SU-DHL-6 (cell line): Measurements from ENCODE around the gene TRIM2.

Experiments used
- H2AFZ ChIP-seq: fragments of 200-600 bp; sonication (generic); 2 replicates; pipeline ENCODE4 v1.6.1; 2014; ENCODE audit warnings: low read depth, mild to moderate bottlenecking, moderate library complexity, mixed read lengths, antibody characterized with exemption, low read length; ENCODE audit not compliant: severe bottlenecking
- H3F3A ChIP-seq: fragments of 200-600 bp; shearing (Covaris generic); 2 replicates; pipeline ENCODE4 v1.6.0; 2016; ENCODE audit warnings: antibody characterized with exemption, mild to moderate bottlenecking; ENCODE audit not compliant: insufficient read depth
- H3K27ac ChIP-seq: fragments of 200-600 bp; sonication (generic); 2 replicates; pipeline ENCODE4 v1.5.1; 2016; ENCODE audit warnings: low read depth, mild to moderate bottlenecking, low read length, moderate library complexity, mixed read lengths
- H3K27me3 ChIP-seq: fragments of 200-600 bp; sonication (generic), shearing (Covaris generic); 2 replicates; pipeline ENCODE4 v1.6.0; 2014; ENCODE audit warnings: mild to moderate bottlenecking, low read length
- H3K36me3 ChIP-seq: fragments of 200-600 bp; sonication (generic); 2 replicates; pipeline ENCODE4 v1.6.1; 2014; ENCODE audit warnings: mild to moderate bottlenecking, low read length, mixed read lengths
- H3K4me2 ChIP-seq: fragments of 300-600, 200-600 bp; shearing (Covaris generic), sonication (generic); 2 replicates; pipeline ENCODE4 v1.6.0; 2014; ENCODE audit warnings: low read length, low read depth, mild to moderate bottlenecking; ENCODE audit not compliant: poor library complexity, severe bottlenecking
- H3K4me3 ChIP-seq: fragments of 200-600 bp; sonication (generic); 2 replicates; pipeline ENCODE4 v1.5.1; 2014; ENCODE audit warnings: antibody characterized with exemption, low read length, mild to moderate bottlenecking, mixed read lengths; ENCODE audit not compliant: insufficient read depth, poor library complexity, severe bottlenecking
- H3K79me2 ChIP-seq: fragments of 200-600 bp; sonication (generic); 2 replicates; pipeline ENCODE4 v1.6.1; 2014; ENCODE audit warnings: mild to moderate bottlenecking, low read length, moderate library complexity; ENCODE audit not compliant: insufficient read depth
- H3K9ac ChIP-seq: fragments of 200-600 bp; sonication (generic); 2 replicates; pipeline ENCODE4 v1.7.0; 2014; ENCODE audit warnings: mild to moderate bottlenecking, low read length
- H3K9me2 ChIP-seq: fragments of 200-600 bp; sonication (generic); replicated peaks from 2 replicates; pipeline ENCODE4 v1.6.1; 2014; ENCODE audit warnings: low read length; ENCODE audit not compliant: insufficient read depth
- H3K9me3 ChIP-seq: fragments of 200-600 bp; sonication (generic); 2 replicates; pipeline ENCODE4 v1.6.1; 2014; ENCODE audit warnings: low read length, mixed read lengths; ENCODE audit not compliant: insufficient read depth
- H4K20me1 ChIP-seq: fragments of 200-600 bp; sonication (generic); 2 replicates; pipeline ENCODE4 v1.6.1; 2014; ENCODE audit warnings: low read depth, mild to moderate bottlenecking, antibody characterized with exemption, low read length, moderate library complexity, mixed read lengths
- CTCF ChIP-seq: fragments of 200-600 bp; sonication (generic); IDR thresholded peaks from one replicate; pipeline ENCODE4 v1.5.1; 2017; ENCODE audit warnings: antibody characterized with exemption, mild to moderate bottlenecking, low read length, moderate library complexity; ENCODE audit not compliant: insufficient read depth, poor library complexity, severe bottlenecking
- EZH2phosphoT487 ChIP-seq: fragments of 200-600 bp; sonication (generic), shearing (Covaris generic); conservative IDR thresholded peaks from 2 replicates; pipeline ENCODE4 v1.6.1; 2018; ENCODE audit warnings: mild to moderate bottlenecking, antibody characterized with exemption, low read length, moderate library complexity, mixed read lengths

Gene TRIM2

GRCh38 chr4:153224474-153224873 lies 20.2 kb downstream of the TRIM2 start:
- no peaks in the 10 kb centered on the region for H3K9me2 ChIP-seq
- no peak overlapping the region for H2AFZ ChIP-seq
- no peak for TF ChIP-seq CTCF
- TF ChIP-seq EZH2phosphoT487: no peak
- H3K9ac ChIP-seq: no peak overlapping the region
- no peak overlapping the region for H3K4me3 ChIP-seq
- H3K27ac ChIP-seq: no peak overlapping the region
- H3K27me3 ChIP-seq: no peaks in the 10 kb centered on the region
- no peaks in the 10 kb centered on the region for H3K79me2 ChIP-seq
- no peak overlapping the region for H3K4me2 ChIP-seq
- H4K20me1 ChIP-seq: no peaks in the 10 kb centered on the region
- H3K9me3 ChIP-seq: 0 out of 2 replicates have a peak, but pooled peaks cover 4% of the 10 kb centered on the region
- H3F3A ChIP-seq: no peaks in the 10 kb centered on the region
- no peaks in the 10 kb centered on the region for H3K36me3 ChIP-seq

DNA sequence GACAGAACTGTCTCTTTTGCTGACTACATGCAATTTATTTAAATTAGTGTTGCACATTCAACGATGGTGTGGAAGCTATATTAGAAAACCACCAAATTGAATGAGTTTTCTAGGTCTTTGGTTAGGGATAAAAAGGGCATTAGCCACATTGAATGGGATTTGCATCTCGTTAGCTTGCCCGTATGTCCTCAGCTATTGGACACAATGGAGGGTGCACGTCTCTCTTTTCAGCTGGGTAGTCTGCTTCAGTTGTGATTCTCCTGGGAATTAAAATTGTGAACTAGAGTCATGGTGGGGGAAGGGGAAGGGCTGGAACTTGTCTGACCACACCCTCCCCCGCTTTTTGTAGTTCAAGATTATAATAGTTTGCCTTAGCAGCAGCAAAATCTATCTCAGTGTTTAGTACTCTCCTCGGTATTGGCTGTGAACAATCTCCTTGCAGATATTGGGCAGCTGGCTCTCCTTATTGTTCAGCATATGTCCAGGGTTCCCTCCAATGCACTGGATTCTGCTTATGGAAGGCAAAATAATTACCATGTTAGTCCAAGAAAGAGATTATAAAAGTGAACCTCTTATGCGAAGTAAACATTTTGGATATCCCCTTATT lies 23.3 kb downstream of the TRIM2 start:
- no peak overlapping the region for H3K27ac ChIP-seq

GRCh38 chr4:153228512-153229140 lies 24.4 kb downstream of the TRIM2 start:
- H3K79me2 ChIP-seq: no peaks in the 10 kb centered on the region
- H3K9me2 ChIP-seq: no peaks in the 10 kb centered on the region
- H3K36me3 ChIP-seq: no peaks in the 10 kb centered on the region
- no peaks in the 10 kb centered on the region for H3F3A ChIP-seq
- H3K27ac ChIP-seq: no peak overlapping the region
- no peak overlapping the region for H2AFZ ChIP-seq
- no peak overlapping the region for H3K9ac ChIP-seq
- H3K27me3 ChIP-seq: no peaks in the 10 kb centered on the region
- H3K9me3 ChIP-seq: 0 out of 2 replicates have a peak, but pooled peaks cover 4% of the 10 kb centered on the region
- no peak overlapping the region for H3K4me2 ChIP-seq
- TF ChIP-seq EZH2phosphoT487 (no peak), CTCF (no peak)
- no peak overlapping the region for H3K4me3 ChIP-seq
- no peaks in the 10 kb centered on the region for H4K20me1 ChIP-seq

More for the DNA sequence above, 23.3 kb downstream of the TRIM2 start:
- Histone ChIP-seq H3K27me3 (no peaks in the 10 kb centered on the region), H4K20me1 (no peaks in the 10 kb centered on the region), H3K9ac (no peak overlapping the region), H3K79me2 (no peaks in the 10 kb centered on the region), H3F3A (no peaks in the 10 kb centered on the region), H3K9me3 (0 out of 2 replicates have a peak, but pooled peaks cover 4% of the 10 kb centered on the region), H3K4me3 (no peak overlapping the region), H3K36me3 (no peaks in the 10 kb centered on the region), H2AFZ (no peak overlapping the region), H3K9me2 (no peaks in the 10 kb centered on the region), H3K4me2 (no peak overlapping the region)
- no peak for TF ChIP-seq CTCF
- TF ChIP-seq EZH2phosphoT487: no peak
